SJCRH30 (cell line): Measurements from ENCODE around the gene STAT4. TPM values are rescaled to one million over a fixed set of nuclear protein-coding genes. Genes with fewer than 3 reads are reported as not detected.

Experiments used
- DNase-seq, 2 experiments: peaks; one replicate each; pipeline ENCODE4 v3.0.0-alpha.2; 2015 to 2020
- H3K27ac ChIP-seq: fragments of 250-450 bp; sonication (Bioruptor Pico); 2 replicates; pipeline ENCODE4 v1.5.1; 2020; ENCODE audit warnings: mild to moderate bottlenecking, moderate library complexity
- H3K27me3 ChIP-seq: fragments of 250-450 bp; sonication (Bioruptor Pico); 2 replicates; pipeline ENCODE4 v1.5.1; 2020; ENCODE audit warnings: mild to moderate bottlenecking, moderate library complexity
- H3K36me3 ChIP-seq: fragments of 250-450 bp; sonication (Bioruptor Pico); 2 replicates; pipeline ENCODE4 v1.5.1; 2020; ENCODE audit warnings: mild to moderate bottlenecking, moderate library complexity
- H3K4me1 ChIP-seq: fragments of 250-450 bp; sonication (Bioruptor Pico); 2 replicates; pipeline ENCODE4 v1.5.1; 2020; ENCODE audit warnings: mild to moderate bottlenecking, moderate library complexity
- H3K4me3 ChIP-seq: fragments of 250-450 bp; sonication (Bioruptor Pico); 2 replicates; pipeline ENCODE4 v1.5.1; 2020; ENCODE audit warnings: mild to moderate bottlenecking, moderate library complexity
- H3K9me3 ChIP-seq: fragments of 250-450 bp; sonication (Bioruptor Pico); replicated peaks from 2 replicates; pipeline ENCODE4 v1.5.1; 2020; ENCODE audit warnings: mild to moderate bottlenecking, moderate library complexity
- total RNA-seq: library from RNA; depleted of rRNA; stranded (reverse); fragments of >200 nt; shearing (Covaris generic); gene quantifications from 2 replicates; pipeline ENCODE4 v1.2.3, GENCODE V29; 2014

Gene STAT4
- total RNA-seq, 1 experiment from 2014 or later = 0.16 TPM

DNA sequence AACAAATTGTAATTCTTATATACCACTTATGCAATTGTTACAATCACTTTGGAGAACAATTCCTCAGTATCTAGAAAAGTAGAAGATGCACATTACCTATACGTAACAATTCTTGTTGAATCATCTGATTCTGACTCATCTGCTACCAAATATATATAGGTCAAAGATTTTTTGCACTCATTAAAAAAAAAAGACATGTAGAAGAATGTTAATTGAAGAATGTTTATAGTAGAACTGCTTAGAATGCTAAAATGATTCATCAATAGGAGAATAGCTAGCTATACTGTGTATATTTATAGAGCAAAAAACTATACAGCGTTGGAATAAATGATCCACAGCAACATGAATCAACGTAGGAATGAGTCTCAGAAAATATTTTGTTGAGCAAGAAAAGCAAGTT lies 107.4 kb downstream of the STAT4 start:
- Histone ChIP-seq H3K4me1 (no peaks in the 10 kb centered on the region), H3K36me3 (no peaks in the 10 kb centered on the region), H3K4me3 (no peak overlapping the region), H3K27me3 (no peaks in the 10 kb centered on the region), H3K27ac (no peak overlapping the region), H3K9me3 (peaks cover 5% of the 10 kb centered on the region; the same call in 1 of the 2 replicates)
- no peak for DNase-seq

DNA sequence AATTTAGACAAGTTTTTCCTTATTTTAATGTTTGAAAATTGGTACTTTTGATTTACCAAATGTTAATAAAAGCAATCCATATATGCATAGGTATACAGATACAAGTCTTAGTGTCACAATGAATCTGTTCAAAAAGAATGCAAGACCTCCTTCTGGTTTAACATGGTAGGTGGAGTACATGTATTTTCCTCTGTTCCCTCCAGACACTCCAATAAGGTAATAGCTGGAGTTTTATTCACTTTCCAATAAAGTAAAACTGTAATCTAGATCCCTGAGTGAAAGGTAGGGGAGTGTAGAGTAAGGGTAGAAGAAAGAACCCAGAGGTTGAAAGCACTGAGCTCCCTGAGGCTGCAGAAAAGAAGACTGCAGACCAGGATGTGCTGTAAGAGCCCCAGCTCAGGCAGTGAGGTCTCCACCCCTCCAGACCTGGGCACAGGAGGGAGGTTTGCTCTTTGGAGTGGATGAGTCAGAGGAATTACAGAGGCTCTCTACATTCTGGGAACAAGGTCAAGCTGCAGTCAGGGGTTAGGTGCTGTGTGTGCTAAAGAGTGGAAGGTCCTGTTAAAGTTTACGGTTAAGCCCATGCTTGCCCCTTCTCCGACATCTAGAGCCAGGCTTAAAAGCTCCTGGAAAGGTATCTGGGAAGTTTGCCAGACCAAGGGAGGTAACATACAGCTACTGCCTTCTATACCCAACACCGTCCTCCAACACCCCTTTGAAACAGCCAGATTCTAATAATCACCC lies 109.2 kb downstream of the STAT4 start:
- H3K4me1 ChIP-seq = no peaks in the 10 kb centered on the region
- H3K27me3 ChIP-seq = no peaks in the 10 kb centered on the region
- no peak overlapping the region for H3K27ac ChIP-seq
- no peaks in the 10 kb centered on the region for H3K36me3 ChIP-seq
- peaks cover 5% of the 10 kb centered on the region; the same call in 1 of the 2 replicates for H3K9me3 ChIP-seq
- H3K4me3 ChIP-seq = no peak overlapping the region
- DNase-seq = no peak

DNA sequence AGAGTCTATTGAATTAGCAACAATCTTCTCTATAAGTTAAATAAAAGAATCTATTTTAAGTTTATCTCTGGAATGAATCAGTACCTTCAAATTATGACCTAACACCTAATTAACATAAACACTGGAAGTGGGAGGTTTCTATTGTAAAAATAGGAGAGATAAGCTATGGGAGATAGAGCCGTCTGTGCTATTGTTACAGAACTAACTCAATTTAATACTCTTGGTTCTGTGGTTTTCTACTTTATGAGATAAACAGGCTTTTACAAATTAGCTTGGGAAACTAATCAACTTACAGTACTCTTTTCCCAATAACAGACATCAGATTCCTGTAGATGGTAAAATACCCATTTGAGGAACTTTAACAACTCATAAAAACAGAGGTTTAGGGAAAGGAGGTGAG lies 111.2 kb downstream of the STAT4 start:
- Histone ChIP-seq H3K4me1 (no peaks in the 10 kb centered on the region), H3K36me3 (no peaks in the 10 kb centered on the region), H3K27ac (no peak overlapping the region), H3K27me3 (no peaks in the 10 kb centered on the region), H3K9me3 (peaks cover 5% of the 10 kb centered on the region; the same call in 1 of the 2 replicates), H3K4me3 (no peak overlapping the region)
- DNase-seq = no peak

DNA sequence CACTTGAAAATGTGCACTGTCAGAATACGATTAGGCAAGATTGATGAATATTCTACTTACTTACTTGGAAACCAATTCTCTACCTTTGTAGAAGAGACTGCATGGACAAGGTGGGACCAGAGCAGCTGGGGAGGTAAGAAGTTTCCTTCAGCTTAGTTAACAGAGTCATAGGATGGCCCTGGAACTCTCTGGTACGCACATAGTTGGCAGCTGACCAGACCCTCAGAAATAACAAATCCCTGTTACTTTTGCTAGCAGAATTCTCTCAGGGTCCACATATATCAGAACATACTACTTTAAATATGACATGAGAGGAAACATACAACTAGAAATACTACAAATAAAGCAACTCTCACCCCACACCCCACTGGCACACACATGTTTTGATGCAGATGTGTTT lies 112.1 kb downstream of the STAT4 start:
- no peak overlapping the region for H3K4me3 ChIP-seq
- no peak overlapping the region for H3K27ac ChIP-seq
- H3K9me3 ChIP-seq = no peaks in the 10 kb centered on the region
- no peaks in the 10 kb centered on the region for H3K36me3 ChIP-seq
- DNase-seq = no peak
- no peaks in the 10 kb centered on the region for H3K4me1 ChIP-seq
- H3K27me3 ChIP-seq = no peaks in the 10 kb centered on the region

DNA sequence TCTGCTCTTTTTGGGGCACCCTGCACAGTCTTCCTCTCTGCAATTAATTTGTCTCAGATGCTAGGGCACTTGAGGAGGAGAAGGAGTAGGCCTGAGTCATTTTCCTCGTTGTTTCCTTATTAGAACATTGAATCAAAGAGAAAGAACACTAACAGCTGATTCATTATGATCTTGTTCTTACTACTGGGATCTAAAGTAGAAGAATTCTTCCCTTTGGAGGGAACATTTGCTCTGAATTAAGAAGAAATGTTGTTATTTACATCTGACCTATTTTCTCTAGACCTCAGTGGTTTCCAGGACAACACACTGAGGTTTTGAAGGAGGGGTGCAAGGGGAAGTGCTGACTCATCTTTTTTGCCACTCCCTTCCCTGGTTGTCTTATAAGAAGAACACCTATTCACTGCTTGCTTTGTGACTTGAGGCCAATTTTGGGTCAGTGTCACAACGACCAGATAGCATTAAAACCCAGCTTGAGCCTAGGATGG lies 112.5 kb downstream of the STAT4 start:
- no peaks in the 10 kb centered on the region for H3K9me3 ChIP-seq
- no peaks in the 10 kb centered on the region for H3K4me1 ChIP-seq
- no peak for DNase-seq
- H3K27me3 ChIP-seq = no peaks in the 10 kb centered on the region
- H3K27ac ChIP-seq = no peak overlapping the region
- no peak overlapping the region for H3K4me3 ChIP-seq
- H3K36me3 ChIP-seq = no peaks in the 10 kb centered on the region

DNA sequence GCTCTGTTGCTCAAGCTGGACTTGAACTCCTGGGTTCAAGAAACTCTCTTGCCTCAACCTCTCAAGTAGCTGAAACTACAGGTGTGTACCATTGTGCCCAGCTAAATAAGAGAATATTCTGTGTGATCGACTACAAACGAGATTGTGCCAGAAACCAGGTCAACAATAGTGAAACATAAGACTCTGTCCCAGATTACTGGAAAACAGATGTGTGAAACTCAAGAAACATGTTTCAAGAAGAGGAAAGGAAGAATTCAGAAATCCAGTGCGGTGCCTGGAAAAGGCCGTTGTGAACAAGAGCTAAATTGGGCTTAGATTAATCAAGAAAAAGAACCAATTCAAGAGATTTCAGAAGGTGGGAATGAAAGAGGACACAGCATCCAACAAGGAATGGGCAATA lies 113.4 kb downstream of the STAT4 start:
- Histone ChIP-seq H3K4me1 (no peaks in the 10 kb centered on the region), H3K36me3 (no peaks in the 10 kb centered on the region), H3K4me3 (no peak overlapping the region), H3K9me3 (no peaks in the 10 kb centered on the region), H3K27me3 (no peaks in the 10 kb centered on the region), H3K27ac (no peak overlapping the region)
- DNase-seq = no peak

DNA sequence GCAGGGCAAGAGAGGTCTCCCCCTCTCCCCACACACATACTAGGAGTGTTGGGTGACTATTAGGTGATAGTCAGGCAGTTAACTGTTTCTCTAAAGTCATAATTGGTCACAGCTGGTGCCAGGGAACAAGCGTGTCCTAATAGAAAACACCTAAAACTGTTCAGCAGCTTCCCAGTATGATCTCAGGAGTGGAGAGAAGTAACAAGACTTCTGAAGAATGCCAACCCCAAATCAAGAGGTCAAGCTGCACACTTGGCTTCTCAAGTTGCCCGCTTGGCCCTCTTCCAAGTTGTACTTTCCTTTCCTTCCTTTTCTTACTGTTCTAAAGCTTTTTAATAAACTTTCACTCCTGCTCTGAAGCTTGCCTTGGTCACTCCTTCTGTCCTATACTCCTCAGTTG lies 114.4 kb downstream of the STAT4 start:
- H3K27ac ChIP-seq = no peak overlapping the region
- H3K9me3 ChIP-seq = no peaks in the 10 kb centered on the region
- H3K36me3 ChIP-seq = no peaks in the 10 kb centered on the region
- no peaks in the 10 kb centered on the region for H3K4me1 ChIP-seq
- no peak overlapping the region for H3K4me3 ChIP-seq
- peak in 1 of 2 experiments; percentile 58 for DNase-seq
- H3K27me3 ChIP-seq = no peaks in the 10 kb centered on the region

DNA sequence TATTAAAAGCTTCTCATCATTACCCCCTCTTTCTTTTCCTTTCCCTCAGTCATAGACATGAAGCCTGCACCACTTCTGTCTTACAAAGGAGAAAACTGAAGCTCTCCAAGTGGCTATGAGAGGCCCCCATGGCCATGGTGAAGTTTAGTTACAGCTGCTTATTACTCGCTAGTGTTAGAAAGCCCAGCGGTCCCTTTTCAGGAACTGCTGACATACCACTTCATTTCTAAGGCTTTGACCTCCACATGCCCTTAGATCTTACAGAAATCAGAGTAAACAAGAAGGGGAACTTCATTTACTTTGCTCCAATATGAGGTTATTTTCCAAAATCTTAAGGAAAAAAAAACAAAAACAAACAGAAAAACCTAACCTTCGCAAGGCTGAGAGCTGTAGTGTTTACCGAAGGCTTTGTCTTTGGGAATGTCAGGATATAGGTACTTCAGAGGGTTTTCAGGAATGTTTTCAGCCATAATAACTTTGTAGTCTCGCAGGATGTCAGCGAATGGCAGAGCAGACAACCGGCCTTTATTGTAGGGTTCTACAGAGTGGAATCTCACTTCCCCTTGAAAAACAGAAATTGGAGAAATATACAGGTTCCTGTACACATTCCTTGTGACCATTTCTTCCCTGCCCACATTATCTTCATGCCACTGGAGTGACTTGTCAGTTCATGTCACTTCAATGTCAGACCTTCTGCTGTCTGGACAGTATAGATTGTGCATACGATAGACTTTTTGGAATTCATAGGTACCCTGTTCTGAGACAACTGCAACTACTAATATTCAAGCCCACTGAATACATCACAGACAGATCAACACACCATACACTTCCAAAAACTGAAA lies 118.0 kb downstream of the STAT4 start:
- Histone ChIP-seq H3K27me3 (no peaks in the 10 kb centered on the region; the same call in 1 of the 2 replicates), H3K4me3 (no peak overlapping the region), H3K4me1 (no peaks in the 10 kb centered on the region), H3K9me3 (no peaks in the 10 kb centered on the region), H3K36me3 (no peaks in the 10 kb centered on the region), H3K27ac (no peak overlapping the region)
- DNase-seq = peak in 1 of 2 experiments; percentile 58

DNA sequence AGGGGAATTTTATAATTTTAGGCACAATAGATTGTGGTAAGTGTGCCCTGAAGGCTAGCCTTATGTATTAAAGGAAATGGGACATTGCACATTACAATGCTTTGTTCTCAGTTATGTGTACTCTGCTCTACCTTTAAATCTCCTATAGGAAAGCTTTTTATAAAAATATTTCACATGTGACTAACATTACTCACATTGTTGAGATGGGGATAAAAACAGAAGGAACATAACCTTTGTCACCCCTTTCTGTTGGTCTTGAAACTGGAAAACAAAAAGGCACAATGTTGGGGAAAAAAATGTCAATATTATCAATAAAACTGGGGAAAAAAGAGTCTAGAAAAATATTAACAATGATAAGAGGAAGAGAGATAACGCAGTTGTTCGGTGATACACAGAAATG lies 119.5 kb downstream of the STAT4 start:
- no peak for DNase-seq
- Histone ChIP-seq H3K4me1 (no peaks in the 10 kb centered on the region), H3K9me3 (no peaks in the 10 kb centered on the region), H3K27ac (no peak overlapping the region), H3K27me3 (no peaks in the 10 kb centered on the region; the same call in 1 of the 2 replicates), H3K36me3 (no peaks in the 10 kb centered on the region), H3K4me3 (no peak overlapping the region)

DNA sequence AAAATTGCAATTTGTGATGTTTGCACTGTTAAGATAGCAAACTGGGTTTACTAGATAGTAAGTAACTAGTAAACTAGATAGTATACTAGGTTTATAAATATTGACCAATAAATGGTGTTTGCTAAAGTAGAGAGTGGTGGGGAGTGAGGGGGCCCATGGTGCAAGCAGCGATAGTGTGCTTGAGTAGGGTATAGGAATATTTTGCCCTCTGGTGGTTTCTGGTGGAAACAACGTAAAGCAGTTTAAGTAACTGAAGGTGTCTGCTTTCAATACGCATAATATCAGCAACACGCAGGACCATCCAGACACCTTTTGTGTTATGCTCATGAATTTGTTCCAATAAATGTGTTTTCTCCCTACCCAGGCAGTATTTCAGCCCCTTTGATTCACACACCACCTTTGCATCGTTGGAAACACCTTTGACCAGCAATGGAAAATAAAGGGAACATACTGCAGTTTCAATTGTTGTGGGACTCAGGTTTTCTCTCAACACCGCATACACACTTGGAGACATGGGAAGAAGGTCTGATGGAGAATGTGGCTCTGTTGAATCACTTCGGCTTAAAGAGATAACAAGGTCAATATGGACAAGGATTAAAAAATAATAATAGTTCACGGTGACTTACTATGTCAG lies 120.2 kb downstream of the STAT4 start:
- Histone ChIP-seq H3K4me1 (no peaks in the 10 kb centered on the region), H3K36me3 (no peaks in the 10 kb centered on the region), H3K9me3 (no peaks in the 10 kb centered on the region), H3K27me3 (no peaks in the 10 kb centered on the region; the same call in 1 of the 2 replicates), H3K27ac (no peak overlapping the region), H3K4me3 (no peak overlapping the region)
- peak; percentile 77 to 91 for DNase-seq

DNA sequence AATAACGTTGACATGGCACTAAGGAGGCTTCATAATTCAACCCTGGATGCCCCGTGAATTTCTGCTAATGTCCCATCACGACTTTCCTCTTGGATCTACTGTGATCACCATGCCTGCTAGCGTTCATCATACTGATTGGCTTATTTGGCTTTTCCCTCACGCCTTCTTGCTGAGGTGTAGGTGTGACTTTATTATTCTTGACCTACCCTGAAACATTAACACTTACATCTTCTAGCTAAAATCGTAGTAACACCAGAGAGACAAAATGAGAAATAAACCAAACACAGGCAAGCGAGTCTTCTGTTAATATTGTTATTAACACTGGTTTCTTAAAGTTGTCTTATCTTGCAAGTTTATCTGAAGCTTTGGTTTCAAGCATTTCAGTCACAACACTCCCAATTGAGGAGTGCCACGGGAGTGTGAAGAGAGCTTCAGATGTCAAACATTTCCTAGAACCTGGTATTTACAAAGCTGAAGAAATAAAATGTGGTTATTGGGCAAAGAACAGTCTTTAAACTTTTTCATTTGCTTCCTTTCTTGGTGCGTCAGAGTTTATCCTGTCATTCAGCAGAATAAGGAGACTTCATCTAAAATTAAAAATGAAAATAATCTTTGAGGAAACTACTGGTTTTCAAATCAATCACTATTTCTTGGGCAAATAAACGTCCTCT lies 121.4 kb downstream of the STAT4 start:
- H3K36me3 ChIP-seq = no peaks in the 10 kb centered on the region
- no peak overlapping the region for H3K27ac ChIP-seq
- no peaks in the 10 kb centered on the region; the same call in 1 of the 2 replicates for H3K27me3 ChIP-seq
- no peaks in the 10 kb centered on the region for H3K9me3 ChIP-seq
- H3K4me3 ChIP-seq = no peak overlapping the region
- H3K4me1 ChIP-seq = no peaks in the 10 kb centered on the region
- no peak for DNase-seq

DNA sequence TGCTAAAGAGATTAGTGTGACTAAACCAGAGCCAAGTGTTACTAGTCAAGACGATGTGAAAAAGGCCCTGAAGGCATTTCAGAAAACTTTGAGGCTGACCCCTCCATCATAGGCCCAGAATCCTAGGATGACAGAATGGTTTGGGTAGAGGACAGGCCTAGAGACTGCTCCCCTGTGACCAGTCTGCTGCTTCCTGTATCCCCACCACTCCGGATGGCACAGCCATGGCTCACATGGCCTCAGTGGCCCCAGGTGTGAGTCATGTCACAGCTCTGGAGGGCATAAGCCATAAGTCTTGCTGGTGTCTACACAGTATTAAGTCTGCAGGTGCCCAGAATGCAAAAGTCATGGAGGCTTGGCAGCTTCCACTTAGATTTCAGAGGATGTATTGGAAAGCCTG lies 124.4 kb downstream of the STAT4 start:
- no peaks in the 10 kb centered on the region for H3K4me1 ChIP-seq
- H3K27me3 ChIP-seq = no peaks in the 10 kb centered on the region; the same call in 1 of the 2 replicates
- no peaks in the 10 kb centered on the region for H3K9me3 ChIP-seq
- DNase-seq = no peak
- H3K36me3 ChIP-seq = no peaks in the 10 kb centered on the region
- no peak overlapping the region for H3K4me3 ChIP-seq
- no peak overlapping the region for H3K27ac ChIP-seq

DNA sequence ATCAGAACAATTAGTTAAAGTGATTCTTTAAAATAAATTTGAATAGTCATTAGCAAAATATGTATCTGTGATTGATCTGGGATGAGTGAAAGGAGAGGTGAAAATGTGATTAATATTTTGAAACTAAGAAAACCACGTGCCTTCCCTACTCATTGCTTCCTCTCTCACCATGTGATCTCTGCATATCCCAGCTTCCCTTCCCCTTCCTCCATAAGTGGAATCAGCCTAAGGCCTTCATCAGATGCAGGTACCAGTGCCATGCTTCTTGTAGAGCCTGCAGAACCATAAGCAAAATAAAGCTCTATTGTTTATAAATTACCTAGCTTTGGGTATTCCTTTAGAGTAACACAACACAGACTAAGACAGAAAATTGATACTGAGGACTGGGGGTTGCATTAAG lies 125.7 kb downstream of the STAT4 start:
- Histone ChIP-seq H3K27me3 (no peaks in the 10 kb centered on the region; the same call in 1 of the 2 replicates), H3K4me3 (no peak overlapping the region)

DNA sequence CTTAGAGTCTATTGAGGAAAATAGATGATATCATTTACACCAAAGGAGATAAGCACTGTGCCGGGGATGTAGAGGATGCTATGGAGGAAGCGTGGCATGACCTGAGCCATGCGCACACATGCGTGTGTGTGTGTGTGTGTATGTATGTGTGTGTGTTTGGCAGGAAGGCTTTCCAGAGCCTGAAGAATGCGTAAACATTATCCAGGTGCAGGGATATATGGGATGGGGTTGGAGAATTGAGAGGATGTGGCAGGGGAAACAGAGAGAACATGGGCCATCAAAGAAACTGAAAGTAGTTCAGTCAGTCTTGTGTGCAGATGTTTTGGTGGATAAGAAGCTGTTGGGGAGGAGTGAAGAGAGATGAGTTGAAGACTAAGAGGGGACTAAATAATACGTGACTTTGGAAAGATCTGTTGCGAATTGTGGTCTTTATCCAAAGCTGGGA lies 127.5 kb downstream of the STAT4 start:
- no peak for DNase-seq
- no peaks in the 10 kb centered on the region for H3K9me3 ChIP-seq
- no peak overlapping the region for H3K4me3 ChIP-seq
- no peak overlapping the region for H3K27ac ChIP-seq
- no peaks in the 10 kb centered on the region for H3K36me3 ChIP-seq
- no peaks in the 10 kb centered on the region; the same call in 1 of the 2 replicates for H3K27me3 ChIP-seq
- peaks cover 8% of the 10 kb centered on the region; the same call in 1 of the 2 replicates for H3K4me1 ChIP-seq

More for the DNA sequence above, 125.7 kb downstream of the STAT4 start:
- no peaks in the 10 kb centered on the region for H3K36me3 ChIP-seq
- peaks cover 6% of the 10 kb centered on the region; the same call in 1 of the 2 replicates for H3K4me1 ChIP-seq
- no peaks in the 10 kb centered on the region for H3K9me3 ChIP-seq
- DNase-seq = no peak
- H3K27ac ChIP-seq = no peak overlapping the region
